HepG2 (cell line): ENCODE measurements around the gene SSNA1. TPM values are rescaled to one million over a fixed set of nuclear protein-coding genes. Genes with fewer than 3 reads are reported as not detected.

ENCODE experiments used
- BCL3 ChIP-seq: sonication (generic); formaldehyde crosslinking; IDR thresholded peaks from 2 replicates; pipeline ENCODE4 v1.5.1; 2020; ENCODE audit warnings: mild to moderate bottlenecking, missing genetic modification reagents, moderate library complexity
- CC2D1A ChIP-seq: sonication (generic); formaldehyde crosslinking; IDR thresholded peaks from 2 replicates; pipeline ENCODE4 v1.8.1; 2023; ENCODE audit warnings: mild to moderate bottlenecking, missing genetic modification reagents
- DNMT1 ChIP-seq: sonication (generic); formaldehyde crosslinking; IDR thresholded peaks from 2 replicates; pipeline ENCODE4 v1.5.1; 2020; ENCODE audit warnings: mild to moderate bottlenecking, missing genetic modification reagents
- FOXP4 ChIP-seq: sonication (generic); formaldehyde crosslinking; IDR thresholded peaks from 2 replicates; pipeline ENCODE4 v1.4.0; 2020; ENCODE audit warnings: missing genetic modification reagents
- FUBP1 ChIP-seq: sonication (generic); formaldehyde crosslinking; IDR thresholded peaks from 2 replicates; pipeline ENCODE4 v1.5.1; 2020; ENCODE audit warnings: missing genetic modification reagents, mild to moderate bottlenecking, borderline replicate concordance
- GTF2F1 ChIP-seq: fragments of 150-350 bp; IDR thresholded peaks from 2 replicates; pipeline ENCODE4 v1.6.1; 2014; ENCODE audit warnings: low read length
- GTF3A ChIP-seq: sonication (generic); formaldehyde crosslinking; conservative IDR thresholded peaks from 2 replicates; pipeline ENCODE4 v1.4.0; 2020; ENCODE audit warnings: mild to moderate bottlenecking, missing genetic modification reagents
- MEF2D ChIP-seq: sonication (generic); formaldehyde crosslinking; IDR thresholded peaks from 2 replicates; pipeline ENCODE4 v1.5.1; 2020; ENCODE audit warnings: mild to moderate bottlenecking, missing genetic modification reagents
- NFKB2 ChIP-seq: sonication (generic); formaldehyde crosslinking; IDR thresholded peaks from 2 replicates; pipeline ENCODE4 v1.4.0; 2020; ENCODE audit warnings: missing genetic modification reagents, borderline replicate concordance
- PAF1 ChIP-seq: IDR thresholded peaks from 2 replicates; pipeline ENCODE4 v1.6.1; 2016; ENCODE audit warnings: missing genetic modification reagents, missing compliant biosample characterization
- PHF5A ChIP-seq: IDR thresholded peaks from one replicate; pipeline ENCODE4 v1.6.1; 2018; ENCODE audit warnings: low read depth, missing genetic modification reagents; ENCODE audit not compliant: unreplicated experiment
- POLR2AphosphoS2 ChIP-seq: IDR thresholded peaks from 2 replicates; pipeline ENCODE4 v1.6.1; 2011; ENCODE audit warnings: low read depth, low read length, improper control_type of control experiment
- TGIF2 ChIP-seq: IDR thresholded peaks from 2 replicates; pipeline ENCODE4 v1.6.1; 2016; ENCODE audit warnings: control low read depth, missing compliant biosample characterization
- ZBTB43 ChIP-seq: sonication (generic); formaldehyde crosslinking; conservative IDR thresholded peaks from 2 replicates; pipeline ENCODE4 v1.4.0; 2020; ENCODE audit warnings: missing genetic modification reagents
- ZNF207 ChIP-seq: fragments of 450-650 bp; IDR thresholded peaks from 2 replicates; pipeline ENCODE4 v1.6.1; 2016; ENCODE audit warnings: antibody characterized with exemption, borderline replicate concordance
- ZNF230 ChIP-seq: sonication (generic); formaldehyde crosslinking; IDR thresholded peaks from 2 replicates; pipeline ENCODE4 v1.4.0; 2020; ENCODE audit warnings: mild to moderate bottlenecking, missing genetic modification reagents
- ZNF484 ChIP-seq: sonication (generic); formaldehyde crosslinking; IDR thresholded peaks from 2 replicates; pipeline ENCODE4 v1.5.1; 2020; ENCODE audit warnings: mild to moderate bottlenecking, low read depth, missing genetic modification reagents, borderline replicate concordance
- ZNF7 ChIP-seq: IDR thresholded peaks from 2 replicates; pipeline ENCODE4 v1.6.1; 2016; ENCODE audit warnings: missing biosample characterization, missing genetic modification reagents
- ZNF773 ChIP-seq: sonication (generic); formaldehyde crosslinking; IDR thresholded peaks from 2 replicates; pipeline ENCODE4 v1.4.0; 2020; ENCODE audit warnings: missing genetic modification reagents, borderline replicate concordance
- ZNF841 ChIP-seq: sonication (generic); formaldehyde crosslinking; IDR thresholded peaks from 2 replicates; pipeline ENCODE4 v1.8.1; 2023; ENCODE audit warnings: missing genetic modification reagents, borderline replicate concordance
- ZUFSP ChIP-seq: sonication (generic); formaldehyde crosslinking; IDR thresholded peaks from 2 replicates; pipeline ENCODE4 v1.9.0; 2021; ENCODE audit warnings: missing genetic modification reagents, mild to moderate bottlenecking, borderline replicate concordance
- polyA plus RNA-seq, 8 experiments: library from polyadenylated mRNA; depleted of rRNA in 3 of 8; stranded (reverse) in 7 of 8; unstranded in 1 of 8; fragments of >200 nt; fragmentation: Illumina TruSeq in 4 of 8; extraction: Trizol in 4 of 8; gene quantifications; 2 replicates each; pipeline versions ENCODE4 v1.2.1 to v1.2.3, GENCODE V29; 2011 to 2016; ENCODE audit warnings: low read depth in 4 of 8, missing spikeins in 1 of 8, mixed read lengths in 1 of 8; ENCODE audit not compliant: insufficient read depth in 1 of 8
- total RNA-seq, 5 experiments: library from RNA; depleted of rRNA; stranded (reverse); fragments of >200 nt; fragmentation: Illumina TruSeq; extraction: Trizol; gene quantifications; 2 replicates each; pipeline ENCODE4 v1.2.3, GENCODE V29; 2016; ENCODE audit warnings: low read depth in 1 of 5

The SSNA1 gene
- total and polyA plus RNA-seq, 2 of the 13 experiments (the other 11 are each of a cell fraction or from before 2014, with no cell fraction given), result 35.9 to 49.4 TPM

GRCh38 chr9:137205126-137206069, 16.9 kb downstream of the SSNA1 start, which contains the start of the genes NDOR1 and TMEM203 (continued):
- TF ChIP-seq FOXP4 (CRISPR knock-in tag) (no peak), ZNF773 (CRISPR knock-in tag) (no peak), DNMT1 (CRISPR knock-in tag) (no peak), BCL3 (CRISPR knock-in tag) (peak; percentile 49; the same call in 1 of the 2 replicates), CC2D1A (CRISPR knock-in tag) (no peak), GTF3A (CRISPR knock-in tag) (no peak), ZNF230 (CRISPR knock-in tag) (no peak), ZNF841 (CRISPR knock-in tag) (no peak), ZNF207 (no peak), TGIF2 (peak; percentile 83), FUBP1 (CRISPR knock-in tag) (no peak), NFKB2 (CRISPR knock-in tag) (no peak), ZNF7 (CRISPR knock-in tag) (no peak), ZBTB43 (CRISPR knock-in tag) (no peak), ZUFSP (CRISPR knock-in tag) (no peak), POLR2AphosphoS2 (no peak), PAF1 (CRISPR knock-in tag) (no peak), MEF2D (CRISPR knock-in tag) (no peak), GTF2F1 (no peak), ZNF484 (CRISPR knock-in tag) (no peak), PHF5A (CRISPR knock-in tag) (peak; percentile 27)
